ENCODE data around the gene DNAH7.

- TF ChIP-seq CTCF (conservative IDR thresholded peaks at IDR 0.05; ENCODE audit: low read depth in 2 of 2): no peak
- no peak for TF ChIP-seq STAT1 (IDR thresholded peaks at IDR 0.05; ENCODE audit: unreplicated experiment)
- TF ChIP-seq EZH2 (IDR thresholded peaks at IDR 0.05; ENCODE audit: low read depth, unreplicated experiment): no peak
These were observed 26.9 kb downstream of the DNAH7 start for GRCh38 chr2:196041786-196042185.
